ENCODE results near the gene THSD4. TPM values are rescaled to one million over a fixed set of nuclear protein-coding genes. Genes with fewer than 3 reads are reported as not detected.

Gene THSD4
- total RNA-seq, 2 experiments from 2014 or later, result not detected

DNA sequence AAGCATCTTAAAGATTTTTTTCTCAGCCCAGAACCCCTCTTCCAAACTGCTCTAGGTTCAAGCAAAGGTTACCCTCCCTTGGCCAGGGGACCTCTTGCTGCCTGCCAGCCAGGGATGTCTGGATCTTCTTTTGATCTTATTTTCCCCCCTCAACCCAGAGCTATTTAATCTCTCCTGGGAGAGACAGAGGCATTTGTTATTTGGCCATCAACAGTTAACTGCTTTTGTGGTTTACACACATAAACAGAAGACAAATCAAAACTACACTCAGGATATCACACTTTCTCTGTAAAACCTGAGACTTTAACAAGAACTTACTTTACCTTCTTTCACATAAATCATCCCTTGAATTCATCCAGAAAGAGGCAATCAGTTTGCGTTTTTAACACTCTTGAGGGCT, 272.5 kb downstream of the THSD4 start:
- Histone ChIP-seq H3K4me1 (ENCODE audit: insufficient read depth, low read length, poor library complexity, severe bottlenecking) (peaks cover 11% of the 10 kb centered on the region), H3K4me2 (ENCODE audit: low read length) (no peak overlapping the region), H3K9me3 (ENCODE audit: low read length) (no peaks in the 10 kb centered on the region), H3K4me3 (ENCODE audit: low read depth, low read length, poor library complexity, severe bottlenecking) (no peak overlapping the region), H3K27ac (ENCODE audit: low read depth, low read length, poor library complexity, severe bottlenecking) (no peak overlapping the region), H2AFZ (ENCODE audit: low read length) (no peak overlapping the region), H3K36me3 (ENCODE audit: insufficient read depth, low read length) (no peaks in the 10 kb centered on the region), H4K20me1 (ENCODE audit: insufficient read depth, low read length) (no peaks in the 10 kb centered on the region), H3K9me2 (ENCODE audit: insufficient read depth, low read length) (no peaks in the 10 kb centered on the region), H3K79me2 (ENCODE audit: insufficient read depth, low read depth, low read length) (no peaks in the 10 kb centered on the region)
- TF ChIP-seq, protein P1, sequence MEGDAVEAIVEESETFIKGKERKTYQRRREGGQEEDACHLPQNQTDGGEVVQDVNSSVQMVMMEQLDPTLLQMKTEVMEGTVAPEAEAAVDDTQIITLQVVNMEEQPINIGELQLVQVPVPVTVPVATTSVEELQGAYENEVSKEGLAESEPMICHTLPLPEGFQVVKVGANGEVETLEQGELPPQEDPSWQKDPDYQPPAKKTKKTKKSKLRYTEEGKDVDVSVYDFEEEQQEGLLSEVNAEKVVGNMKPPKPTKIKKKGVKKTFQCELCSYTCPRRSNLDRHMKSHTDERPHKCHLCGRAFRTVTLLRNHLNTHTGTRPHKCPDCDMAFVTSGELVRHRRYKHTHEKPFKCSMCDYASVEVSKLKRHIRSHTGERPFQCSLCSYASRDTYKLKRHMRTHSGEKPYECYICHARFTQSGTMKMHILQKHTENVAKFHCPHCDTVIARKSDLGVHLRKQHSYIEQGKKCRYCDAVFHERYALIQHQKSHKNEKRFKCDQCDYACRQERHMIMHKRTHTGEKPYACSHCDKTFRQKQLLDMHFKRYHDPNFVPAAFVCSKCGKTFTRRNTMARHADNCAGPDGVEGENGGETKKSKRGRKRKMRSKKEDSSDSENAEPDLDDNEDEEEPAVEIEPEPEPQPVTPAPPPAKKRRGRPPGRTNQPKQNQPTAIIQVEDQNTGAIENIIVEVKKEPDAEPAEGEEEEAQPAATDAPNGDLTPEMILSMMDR (conservative IDR thresholded peaks at IDR 0.05; ENCODE audit: low read length), result no peak
- TF ChIP-seq EZH2phosphoT487 (IDR thresholded peaks at IDR 0.05; ENCODE audit: borderline replicate concordance, low read depth, low read length), result no peak
- POLR2A ChIA-PET, result interaction anchor here (0.6 kb wide), 1 partner anchor 274 kb away, joined by 3 read pairs; no protein-coding TSS in a partner anchor
- BruUV-seq (replicated peaks), result no TSS peak
- DNase-seq (ENCODE audit: low spot score), result no peak
- CTCF ChIA-PET (ENCODE audit: unreplicated experiment), result no interaction called here
- intact Hi-C loops (cut with micrococcal nuclease; ENCODE audit: unreplicated experiment), result loop anchor here (2.0 kb wide), 1 partner anchor 53 kb away; no protein-coding TSS in a partner anchor

DNA sequence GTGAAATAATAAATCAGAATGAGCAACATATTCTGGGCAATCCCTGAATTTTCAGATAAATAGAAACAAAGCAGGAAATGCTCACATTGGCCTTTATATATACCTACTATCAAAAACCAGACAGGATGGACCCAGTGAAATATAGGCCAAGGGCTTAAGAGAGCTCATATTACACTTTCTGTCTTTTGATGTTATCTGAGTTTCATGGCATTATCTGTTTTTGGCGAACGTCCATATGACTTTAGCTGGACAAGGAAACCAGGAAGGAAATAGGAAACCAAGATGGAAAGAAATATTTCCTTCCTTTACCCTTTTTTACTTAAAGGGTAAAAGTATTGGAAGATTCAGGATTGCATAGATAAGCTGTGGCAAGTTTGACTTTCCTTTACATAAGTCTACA, 274.8 kb downstream of the THSD4 start:
- Histone ChIP-seq H3K4me2 (ENCODE audit: low read length) (no peak overlapping the region), H3K4me3 (ENCODE audit: low read depth, low read length, poor library complexity, severe bottlenecking) (no peak overlapping the region)

More for the DNA sequence above, 274.8 kb downstream of the THSD4 start:
- Histone ChIP-seq H2AFZ (ENCODE audit: low read length) (no peak overlapping the region), H3K4me1 (ENCODE audit: insufficient read depth, low read length, poor library complexity, severe bottlenecking) (peaks cover 11% of the 10 kb centered on the region), H3K27ac (ENCODE audit: low read depth, low read length, poor library complexity, severe bottlenecking) (no peak overlapping the region), H3K36me3 (ENCODE audit: insufficient read depth, low read length) (no peaks in the 10 kb centered on the region), H3K79me2 (ENCODE audit: insufficient read depth, low read depth, low read length) (no peaks in the 10 kb centered on the region), H4K20me1 (ENCODE audit: insufficient read depth, low read length) (no peaks in the 10 kb centered on the region), H3K9me3 (ENCODE audit: low read length) (no peaks in the 10 kb centered on the region), H3K9me2 (ENCODE audit: insufficient read depth, low read length) (no peaks in the 10 kb centered on the region)
- no peak for DNase-seq (ENCODE audit: low spot score)
- no TSS peak for BruUV-seq (replicated peaks)
- TF ChIP-seq EZH2phosphoT487 (IDR thresholded peaks at IDR 0.05; ENCODE audit: borderline replicate concordance, low read depth, low read length), result no peak
- TF ChIP-seq, protein P1 (conservative IDR thresholded peaks at IDR 0.05; ENCODE audit: low read length), result no peak
- ChIA-PET CTCF (ENCODE audit: unreplicated experiment) (no interaction called here), POLR2A (no interaction called here)
- intact Hi-C loops (cut with micrococcal nuclease; ENCODE audit: unreplicated experiment), result no loop called here
